K562 (cell line): ENCODE measurements around the gene GIMAP8. TPM values are rescaled to one million over a fixed set of nuclear protein-coding genes. Genes with fewer than 3 reads are reported as not detected.

Source experiments
- ATAC-seq: fragments of 200-7000 bp; cut with Tn5 transposase; 3 replicates; pipeline ENCODE4 v1.9.1; 2020; ENCODE audit warnings: moderate library complexity
- BruUV-seq: library from RNA; stranded (reverse); fragments of 400-500 nt; replicated peaks from 2 replicates; lab custom pipeline; 2021; lab: Mats Ljungman, UMichigan
- CTCF ChIA-PET: fragments of 300-600 bp; formaldehyde crosslinking; extraction: SDS; loops from one replicate; lab custom pipeline; 2021; ENCODE audit warnings: low intra/inter-chr PET ratio; lab: Yijun Ruan, JAX
- POLR2A ChIA-PET: fragments of 300-600, 350-650 bp; sonication (Branson Sonifier 250); formaldehyde crosslinking; extraction: SDS; loops from one replicate; lab custom pipeline; 2021; ENCODE audit warnings: antibody characterized with exemption, inconsistent platforms; lab: Yijun Ruan, JAX
- DNase-seq, 4 experiments: peaks; one replicate each; pipeline versions ENCODE4 v3.0.0 to v3.0.0-alpha.2; 2011 to 2018; ENCODE audit warnings: low spot score in 3 of 4, mixed read lengths in 3 of 4; ENCODE audit errors: extremely low read depth in 1 of 4
- FAIRE-seq: peaks from 2 replicates; lab custom pipeline; 2011; peaks lifted over from hg19 to GRCh38; lab: Jason Lieb, UNC
- H2AFZ ChIP-seq: 2 replicates; pipeline ENCODE4 v1.6.0; 2011; ENCODE audit warnings: low read depth, low read length, control low read depth, inconsistent platforms
- H3K27ac ChIP-seq: fragments of 200-600 bp; 3 replicates; pipeline ENCODE4 v1.8.0; 2011; ENCODE audit warnings: low read depth, mild to moderate bottlenecking, control low read depth, inconsistent platforms, low read length, moderate library complexity, mixed read lengths; ENCODE audit errors: extremely low read depth
- H3K27me3 ChIP-seq, 2 experiments: fragments of 300-600 bp in 1 of 2; 2 replicates in 1 of 2; 3 replicates in 1 of 2; pipeline versions ENCODE4 v1.6.0 to v1.8.0; 2011; ENCODE audit warnings: inconsistent platforms in 2 of 2, low read length in 2 of 2, mild to moderate bottlenecking in 1 of 2, mixed read lengths in 1 of 2, moderate library complexity in 1 of 2; ENCODE audit not compliant: control insufficient read depth in 2 of 2, insufficient read depth in 2 of 2
- H3K36me3 ChIP-seq: fragments of 300-600 bp; 3 replicates; pipeline ENCODE4 v1.8.0; 2011; ENCODE audit warnings: mild to moderate bottlenecking, low read length, inconsistent platforms; ENCODE audit not compliant: control insufficient read depth, insufficient read depth
- H3K4me1 ChIP-seq, 2 experiments: fragments of 200-600 bp in 1 of 2; replicated peaks in 1 of 2; 2 replicates in 1 of 2; 3 replicates in 1 of 2; pipeline versions ENCODE4 v1.5.1 to v1.8.0; 2011; ENCODE audit warnings: inconsistent platforms in 2 of 2, low read length in 2 of 2, mild to moderate bottlenecking in 1 of 2, mixed read lengths in 1 of 2, moderate library complexity in 1 of 2; ENCODE audit not compliant: control insufficient read depth in 2 of 2, insufficient read depth in 2 of 2
- H3K4me2 ChIP-seq: 2 replicates; pipeline ENCODE4 v1.6.1; 2011; ENCODE audit warnings: low read length, control low read depth, inconsistent platforms, mixed read lengths; ENCODE audit not compliant: insufficient read depth
- H3K4me3 ChIP-seq: fragments of 200-600 bp; sonication (generic), shearing (Covaris generic); 2 replicates; pipeline ENCODE4 v1.5.1; 2016; ENCODE audit warnings: control low read depth, inconsistent platforms
- H3K79me2 ChIP-seq: fragments of 200-600 bp; 3 replicates; pipeline ENCODE4 v1.8.0; 2011; ENCODE audit warnings: low read length, inconsistent platforms; ENCODE audit not compliant: control insufficient read depth, insufficient read depth
- H3K9ac ChIP-seq, 2 experiments: 2 replicates each; pipeline versions ENCODE4 v1.6.0 to v1.6.1; 2011; ENCODE audit warnings: low read depth in 2 of 2, low read length in 2 of 2, control low read depth in 1 of 2, inconsistent platforms in 1 of 2, mild to moderate bottlenecking in 1 of 2, mixed read lengths in 1 of 2; ENCODE audit not compliant: insufficient read depth in 1 of 2
- H3K9me1 ChIP-seq: one replicate; pipeline ENCODE4 v1.6.0; 2011; ENCODE audit warnings: inconsistent platforms, mild to moderate bottlenecking, low read length, moderate library complexity; ENCODE audit not compliant: control insufficient read depth, insufficient read depth
- H3K9me3 ChIP-seq: replicated peaks from 2 replicates; pipeline ENCODE4 v1.5.1; 2011; ENCODE audit warnings: low read depth, low read length, inconsistent platforms; ENCODE audit not compliant: control insufficient read depth, insufficient read depth
- H4K20me1 ChIP-seq: replicated peaks from 2 replicates; pipeline ENCODE4 v1.6.1; 2011; ENCODE audit warnings: low read length, inconsistent platforms, mixed read lengths; ENCODE audit not compliant: control insufficient read depth, insufficient read depth
- IRF2 ChIP-seq: sonication (generic); formaldehyde crosslinking; IDR thresholded peaks from 2 replicates; pipeline ENCODE4 v1.8.1; 2022; ENCODE audit warnings: mild to moderate bottlenecking, missing genetic modification reagents
- MAZ ChIP-seq, 2 experiments: fragments of 450-650 bp in 1 of 2; sonication (generic) in 1 of 2; formaldehyde crosslinking; IDR thresholded peaks in 1 of 2; conservative IDR thresholded peaks in 1 of 2; 2 replicates each; pipeline versions ENCODE4 v1.4.0 to v1.5.0; 2020; ENCODE audit warnings: mild to moderate bottlenecking in 1 of 2, missing genetic modification reagents in 1 of 2
- POLR2G ChIP-seq: fragments of 200-400 bp; formaldehyde crosslinking; IDR thresholded peaks from 2 replicates; pipeline ENCODE4 v1.6.1; 2017; ENCODE audit warnings: low read depth, mild to moderate bottlenecking, antibody characterized with exemption, low read length, moderate library complexity
- PRDM10 ChIP-seq: fragments of 450-650 bp; IDR thresholded peaks from 2 replicates; pipeline ENCODE4 v1.6.1; 2018; ENCODE audit not compliant: partially characterized antibody
- PTTG1 ChIP-seq: fragments of 450-650 bp; IDR thresholded peaks from 2 replicates; pipeline ENCODE4 v1.6.1; 2016; ENCODE audit warnings: low read depth, mild to moderate bottlenecking, missing genetic modification characterization, missing compliant biosample characterization
- SMAD4 ChIP-seq: fragments of 250-450 bp; sonication (Bioruptor Pico); conservative IDR thresholded peaks from 2 replicates; pipeline ENCODE4 v1.8.0; 2021; ENCODE audit warnings: inconsistent platforms, mild to moderate bottlenecking, moderate library complexity
- USF1 ChIP-seq: sonication (generic); formaldehyde crosslinking; IDR thresholded peaks from 2 replicates; pipeline ENCODE4 v1.9.0; 2022; ENCODE audit warnings: mild to moderate bottlenecking, missing genetic modification reagents
- YY1 ChIP-seq, 3 experiments: IDR thresholded peaks; 2 replicates each; pipeline ENCODE4 v1.6.1; 2011; ENCODE audit warnings: low read length in 2 of 3, mild to moderate bottlenecking in 2 of 3, moderate library complexity in 2 of 3, borderline replicate concordance in 1 of 3, control low read depth in 1 of 3, low read depth in 1 of 3; ENCODE audit not compliant: insufficient read depth in 3 of 3, insufficient replicate concordance in 2 of 3, control insufficient read depth in 1 of 3, insufficient read length in 1 of 3; ENCODE audit errors: extremely low read depth in 1 of 3
- ZKSCAN1 ChIP-seq: fragments of 150-350 bp; IDR thresholded peaks from 2 replicates; pipeline ENCODE4 v1.6.1; 2016; ENCODE audit warnings: low read depth, low read length
- ZNF174 ChIP-seq: fragments of 250-450 bp; sonication (Bioruptor Pico); IDR thresholded peaks from 2 replicates; pipeline ENCODE4 v1.4.0; 2020; ENCODE audit warnings: mild to moderate bottlenecking
- ZNF224 ChIP-seq: sonication (generic); formaldehyde crosslinking; IDR thresholded peaks from 2 replicates; pipeline ENCODE4 v1.8.0; 2022; ENCODE audit warnings: mild to moderate bottlenecking, missing genetic modification reagents
- ZNF263 ChIP-seq: sonication (generic); formaldehyde crosslinking; IDR thresholded peaks from 2 replicates; pipeline ENCODE4 v1.8.0; 2022; ENCODE audit warnings: mild to moderate bottlenecking, missing genetic modification reagents, borderline replicate concordance
- ZNF717 ChIP-seq: fragments of 250-450 bp; sonication (Bioruptor Pico); IDR thresholded peaks from 2 replicates; pipeline ENCODE4 v1.5.0; 2021
- WGBS: fragments of 100-300 bp; shearing (Covaris generic); methylation state at CpG from one replicate; pipeline ENCODE4 v1.1.6; 2016; ENCODE audit warnings: low coverage, mixed read lengths; ENCODE audit not compliant: insufficient coverage; ENCODE audit errors: missing lambda C conversion rate; 5-methylcytosine and 5-hydroxymethylcytosine counted together
- in situ Hi-C: fragments of 300-500 bp; cut with MboI; formaldehyde crosslinking; loops from 4 replicates; pipeline ENCODE4 v1.15.0; 2018; ENCODE audit warnings: inconsistent platforms, mixed read lengths
- intact Hi-C: fragments of 100-400 bp; cut with micrococcal nuclease; formaldehyde crosslinking; loops from 2 replicates; pipeline ENCODE4 v1.14.2; 2022
- polyA plus RNA-seq, 8 experiments: library from polyadenylated mRNA; depleted of rRNA in 4 of 8; stranded (reverse) in 5 of 8; unstranded in 3 of 8; fragments of >200 nt; fragmentation: Nextera tagmentation in 2 of 8; fragmentation: Illumina TruSeq in 1 of 8; extraction: Ambion mirVana in 2 of 8; extraction: Trizol in 1 of 8; gene quantifications; 2 replicates each; pipeline versions ENCODE4 v1.2.1 to v1.2.3, GENCODE V29; 2011 to 2014; ENCODE audit warnings: inconsistent platforms in 1 of 8, missing spikeins in 1 of 8
- total RNA-seq, 7 experiments: library from RNA; depleted of rRNA in 6 of 7; stranded (reverse); fragments of >200 nt in 6 of 7; fragmentation: Illumina TruSeq in 2 of 7; extraction: Trizol in 2 of 7; gene quantifications; 2 replicates each; pipeline versions ENCODE4 v1.2.1 to v1.2.3, GENCODE V29; 2011 to 2021; ENCODE audit warnings: low replicate concordance in 1 of 7

Gene GIMAP8
- total and polyA plus RNA-seq, 9 of the 15 experiments (the other 6 are each of a cell fraction or from before 2014, with no cell fraction given) = not detected

- TF ChIP-seq ZNF263 (CRISPR knock-in tag) (0 out of 2 replicates have a peak, but pooled peaks have one; percentile 4), SMAD4 (CRISPR knock-in tag) (peak; percentile 47; the same call in 1 of the 2 replicates)
Observed at GRCh38 chr7:150401861-150402631, 48.4 kb upstream of the GIMAP8 start (continued).

GRCh38 chr7:150402671-150403321 lies 47.6 kb upstream of the GIMAP8 start:
- Histone ChIP-seq H3K36me3 (peaks cover 19% of the 10 kb centered on the region; the same call in 2 of the 3 replicates), H3K79me2 (peaks cover 23% of the 10 kb centered on the region; the same call in 2 of the 3 replicates), H3K9me3 (no peaks in the 10 kb centered on the region), H3K4me1 (peaks cover 66 to 87% of the 10 kb centered on the region in 2 experiments), H3K4me3 (no peak overlapping the region), H2AFZ (no peak overlapping the region), H3K4me2 (peak overlapping the region; percentile 82; the same call in 1 of the 2 replicates), H3K9me1 (peaks cover 10% of the 10 kb centered on the region), H4K20me1 (no peaks in the 10 kb centered on the region), H3K9ac (peak overlapping the region in 1 of 2 experiments; percentile 91; a peak in 2 of 4 replicates), H3K27me3 (no peaks in the 10 kb centered on the region), H3K27ac (no peak overlapping the region)
- in situ Hi-C loops (no loop called here), intact Hi-C loops (no loop called here)
- 89% methylated on average over 13 of the region's 13 CpGs for WGBS
- FAIRE-seq (no peak), ATAC-seq (no peak), DNase-seq (no peak)
- CTCF ChIA-PET = no interaction called here
- no TSS peak for BruUV-seq
- POLR2A ChIA-PET = interaction anchor here (0.6 to 3.7 kb wide), 11 partner anchors 10 to 633 kb away, joined by 3 to 20 read pairs (median 4); partner anchors contain the start of gene REPIN1
- no peak for TF ChIP-seq ZNF717 (CRISPR knock-in tag)
- no peak for TF ChIP-seq ZNF224
- no peak for TF ChIP-seq ZNF174 (CRISPR knock-in tag)
- TF ChIP-seq POLR2G = no peak
- peak in 1 of 2 experiments; percentile 17; a peak in 1 of 4 replicates for TF ChIP-seq MAZ (CRISPR knock-in tag; conservative IDR thresholded peaks at IDR 0.05 in 1 of 2, IDR thresholded peaks at IDR 0.05 in 1 of 2)
- TF ChIP-seq PTTG1 = no peak
- peak; percentile 35; the same call in 1 of the 2 replicates for TF ChIP-seq USF1
- TF ChIP-seq IRF2 (CRISPR knock-in tag) = 0 out of 2 replicates have a peak, but pooled peaks have one; percentile 47
- TF ChIP-seq PRDM10 = peak; percentile 32
- TF ChIP-seq ZKSCAN1 = no peak
- TF ChIP-seq YY1 (IDR thresholded peaks at IDR 0.05; ENCODE audit: borderline replicate concordance in 1 of 3, control insufficient read depth in 1 of 3, extremely low read depth in 1 of 3, insufficient read depth in 3 of 3, insufficient read length in 1 of 3, insufficient replicate concordance in 2 of 3, low read depth in 1 of 3, low read length in 2 of 3) = no peak
